HCT116 (cell line): ENCODE results near the gene PHKA2. TPM values are rescaled to one million over a fixed set of nuclear protein-coding genes. Genes with fewer than 3 reads are reported as not detected.

Source experiments
- ATAC-seq: fragments of 200-7000 bp; cut with Tn5 transposase; 2 replicates; pipeline ENCODE4 v1.9.1; 2020; ENCODE audit warnings: mild to moderate bottlenecking, moderate library complexity
- BruUV-seq: library from RNA; stranded (reverse); fragments of 400-500 nt; replicated peaks from 2 replicates; lab custom pipeline; 2021; lab: Mats Ljungman, UMichigan
- CTCF ChIA-PET: fragments of 300-600 bp; sonication (Branson Sonifier 250); formaldehyde crosslinking; loops from one replicate; lab custom pipeline; 2021; ENCODE audit warnings: antibody characterized with exemption; lab: Charles Lee
- POLR2A ChIA-PET: fragments of 300-600, 350-600 bp; sonication (Branson Sonifier 250); formaldehyde crosslinking; loops from one replicate; lab custom pipeline; 2021; ENCODE audit warnings: antibody characterized with exemption; lab: Charles Lee
- RAD21 ChIA-PET, 2 experiments: fragments of 300-600 bp; sonication (Branson Sonifier 250); formaldehyde crosslinking; loops; one replicate each; lab custom pipeline; 2023; ENCODE audit warnings: low total read pairs in 2 of 2; ENCODE audit not compliant: uncharacterized antibody in 2 of 2, unreplicated experiment in 2 of 2, low non-redundant PET in 1 of 2; lab: Charles Lee
- DNase-seq: peaks from one replicate; pipeline ENCODE4 v3.0.0-alpha.2; 2010; ENCODE audit warnings: low read depth, low spot score
- H2AFZ ChIP-seq: fragments of 200-600 bp; shearing (Covaris generic), sonication (generic); 2 replicates; pipeline ENCODE4 v1.6.1; 2017; ENCODE audit warnings: low read depth, mixed run types, mixed read lengths, antibody characterized with exemption, low read length; ENCODE audit not compliant: poor library complexity, severe bottlenecking
- H3K27ac ChIP-seq: 2 replicates; pipeline ENCODE4 v1.5.1; 2012; ENCODE audit warnings: low read depth, low read length
- H3K27me3 ChIP-seq: fragments of 200-600 bp; sonication (generic); 2 replicates; pipeline ENCODE4 v1.6.1; 2016; ENCODE audit warnings: mixed run types, low read length, mixed read lengths; ENCODE audit not compliant: insufficient read depth
- H3K36me3 ChIP-seq, 2 experiments: fragments of 200-500 bp in 1 of 2; fragments of 200-600 bp in 1 of 2; sonication (Bioruptor generic) in 1 of 2; sonication (generic) in 1 of 2; 2 replicates each; pipeline versions ENCODE4 v1.5.1 to v1.6.1; 2014 to 2016; ENCODE audit warnings: low read length in 2 of 2, inconsistent platforms in 1 of 2, mixed read lengths in 1 of 2, mixed run types in 1 of 2; ENCODE audit not compliant: insufficient read depth in 2 of 2, control insufficient read depth in 1 of 2
- H3K4me1 ChIP-seq, 2 experiments: fragments of 200-600 bp in 1 of 2; sonication (generic) in 1 of 2; 2 replicates each; pipeline versions ENCODE4 v1.5.1 to v1.6.1; 2012 to 2017; ENCODE audit warnings: low read length in 2 of 2, inconsistent platforms in 1 of 2, mild to moderate bottlenecking in 1 of 2, mixed read lengths in 1 of 2, mixed run types in 1 of 2, moderate library complexity in 1 of 2; ENCODE audit not compliant: insufficient read depth in 2 of 2, control insufficient read depth in 1 of 2
- H3K4me2 ChIP-seq: fragments of 200-600 bp; sonication (generic); 2 replicates; pipeline ENCODE4 v1.6.1; 2017; ENCODE audit warnings: mixed run types, low read length, mixed read lengths
- H3K4me3 ChIP-seq, 2 experiments: fragments of 200-600 bp in 1 of 2; sonication (generic) in 1 of 2; replicated peaks in 1 of 2; 2 replicates each; pipeline ENCODE4 v1.5.1; 2011 to 2016; ENCODE audit warnings: low read length in 2 of 2, control low read depth in 1 of 2, low read depth in 1 of 2, mild to moderate bottlenecking in 1 of 2, mixed read lengths in 1 of 2, mixed run types in 1 of 2
- H3K79me2 ChIP-seq: fragments of 200-600 bp; sonication (generic); 2 replicates; pipeline ENCODE4 v1.6.1; 2017; ENCODE audit warnings: mild to moderate bottlenecking, mixed run types, low read length, moderate library complexity, mixed read lengths; ENCODE audit not compliant: insufficient read depth
- H3K9ac ChIP-seq: fragments of 200-600 bp; sonication (generic); 2 replicates; pipeline ENCODE4 v1.6.1; 2016; ENCODE audit warnings: low read length, mixed read lengths
- H3K9me2 ChIP-seq: fragments of 200-600 bp; sonication (generic), shearing (Covaris generic); 2 replicates; pipeline ENCODE4 v1.6.1; 2017; ENCODE audit warnings: mixed run types, mild to moderate bottlenecking, moderate library complexity; ENCODE audit not compliant: insufficient read depth
- H3K9me3 ChIP-seq, 2 experiments: fragments of 200-500 bp in 1 of 2; fragments of 200-600 bp in 1 of 2; sonication (Bioruptor generic) in 1 of 2; sonication (generic) in 1 of 2; 2 replicates each; pipeline ENCODE4 v1.6.1; 2014 to 2017; ENCODE audit warnings: low read length in 2 of 2, mixed read lengths in 2 of 2, inconsistent platforms in 1 of 2, low read depth in 1 of 2, mild to moderate bottlenecking in 1 of 2, mixed run types in 1 of 2, moderate library complexity in 1 of 2; ENCODE audit not compliant: control insufficient read depth in 1 of 2, insufficient read depth in 1 of 2
- H4K20me1 ChIP-seq: fragments of 200-600 bp; sonication (generic), shearing (Covaris generic); 2 replicates; pipeline ENCODE4 v1.6.1; 2017; ENCODE audit warnings: mixed run types, mild to moderate bottlenecking, moderate library complexity; ENCODE audit not compliant: insufficient read depth
- ATF3 ChIP-seq: IDR thresholded peaks from 2 replicates; pipeline ENCODE4 v1.6.1; 2012
- CEBPB ChIP-seq: IDR thresholded peaks from 2 replicates; pipeline ENCODE4 v1.6.1; 2012; ENCODE audit warnings: low read depth
- CTCF ChIP-seq, 3 experiments: fragments of 200-600 bp in 1 of 3; sonication (generic) in 1 of 3; IDR thresholded peaks in 2 of 3; conservative IDR thresholded peaks in 1 of 3; 2 replicates each; pipeline ENCODE4 v1.5.1; 2012 to 2017; ENCODE audit warnings: low read depth in 2 of 3, low read length in 2 of 3, antibody characterized with exemption in 1 of 3, borderline replicate concordance in 1 of 3, control low read depth in 1 of 3, mild to moderate bottlenecking in 1 of 3, mixed read lengths in 1 of 3, mixed run types in 1 of 3, moderate library complexity in 1 of 3; ENCODE audit not compliant: insufficient read depth in 1 of 3
- ELF1 ChIP-seq: IDR thresholded peaks from 2 replicates; pipeline ENCODE4 v1.6.1; 2012; ENCODE audit warnings: low read depth, borderline replicate concordance
- FOSL1 ChIP-seq: IDR thresholded peaks from 2 replicates; pipeline ENCODE4 v1.6.1; 2012; ENCODE audit warnings: low read depth
- JUND ChIP-seq: IDR thresholded peaks from 2 replicates; pipeline ENCODE4 v1.6.1; 2012
- POLR2AphosphoS5 ChIP-seq: IDR thresholded peaks from 2 replicates; pipeline ENCODE4 v1.6.1; 2011; ENCODE audit warnings: mild to moderate bottlenecking, low read depth, low read length, moderate library complexity
- RAD21 ChIP-seq: IDR thresholded peaks from 2 replicates; pipeline ENCODE4 v1.6.1; 2012; ENCODE audit warnings: low read depth, mild to moderate bottlenecking
- SIN3A ChIP-seq: IDR thresholded peaks from 2 replicates; pipeline ENCODE4 v1.6.1; 2012; ENCODE audit warnings: low read depth
- SP1 ChIP-seq: IDR thresholded peaks from 2 replicates; pipeline ENCODE4 v1.6.1; 2012; ENCODE audit warnings: low read depth
- TCF7L2 ChIP-seq: IDR thresholded peaks from 2 replicates; pipeline ENCODE4 v1.7.0; 2011; ENCODE audit warnings: borderline replicate concordance, inconsistent platforms; ENCODE audit not compliant: insufficient read depth, insufficient read length; ENCODE audit errors: extremely low read depth
- ZFX ChIP-seq: fragments of 450-650 bp; IDR thresholded peaks from 2 replicates; pipeline ENCODE4 v1.6.1; 2017
- ZNF274 ChIP-seq: fragments of 200-500 bp; sonication (Bioruptor generic); IDR thresholded peaks from 2 replicates; pipeline ENCODE4 v1.6.1; 2014; ENCODE audit warnings: mild to moderate bottlenecking, low read depth, low read length, inconsistent platforms
- intact Hi-C: fragments of 100-400 bp; cut with micrococcal nuclease; formaldehyde crosslinking; loops from 2 replicates; pipeline ENCODE4 v1.10.0; 2022
- total RNA-seq: library from RNA; stranded (reverse); gene quantifications from one replicate; pipeline ENCODE4 v1.2.1, GENCODE V29; 2021; ENCODE audit not compliant: unreplicated experiment
- TF ChIP-seq, protein P1 (sequence below): IDR thresholded peaks from 2 replicates; pipeline ENCODE4 v1.6.1; 2011; ENCODE audit warnings: mild to moderate bottlenecking, low read length, moderate library complexity; ENCODE audit not compliant: insufficient replicate concordance; ENCODE audit errors: extremely low read depth
- TF ChIP-seq, protein P2 (sequence below): IDR thresholded peaks from 2 replicates; pipeline ENCODE4 v1.6.1; 2012; ENCODE audit warnings: low read depth

The PHKA2 gene
- total RNA-seq, 1 experiment from 2014 or later: 23.8 TPM

GRCh38 chrX:18895189-18895951 is 88.5 kb downstream of the PHKA2 start:
- Histone ChIP-seq H3K36me3 (no peaks in the 10 kb centered on the region), H2AFZ (no peak overlapping the region), H3K4me3 (no peak overlapping the region), H3K79me2 (no peaks in the 10 kb centered on the region), H3K27me3 (no peaks in the 10 kb centered on the region), H3K9ac (no peak overlapping the region), H3K4me1 (no peaks in the 10 kb centered on the region), H3K9me2 (no peaks in the 10 kb centered on the region), H3K27ac (no peak overlapping the region), H3K9me3 (no peaks in the 10 kb centered on the region), H4K20me1 (no peaks in the 10 kb centered on the region)
- ChIA-PET POLR2A (no interaction called here), RAD21 (no interaction called here), CTCF (no interaction called here)
- no peak for DNase-seq
- intact Hi-C loops: no loop called here
- BruUV-seq: no TSS peak
- no peak for TF ChIP-seq ELF1
- no peak for TF ChIP-seq ZNF274
- no peak for TF ChIP-seq SP1
- no peak for TF ChIP-seq CTCF (IDR thresholded peaks at IDR 0.05 in 2 of 3, conservative IDR thresholded peaks at IDR 0.05 in 1 of 3; ENCODE audit: borderline replicate concordance in 1 of 3, insufficient read depth in 1 of 3, low read depth in 2 of 3, low read length in 2 of 3)
- TF ChIP-seq JUND: no peak
- TF ChIP-seq ZFX: no peak
- TF ChIP-seq SIN3A: no peak
- no peak for TF ChIP-seq ATF3
- TF ChIP-seq RAD21: no peak
- TF ChIP-seq, protein P1, sequence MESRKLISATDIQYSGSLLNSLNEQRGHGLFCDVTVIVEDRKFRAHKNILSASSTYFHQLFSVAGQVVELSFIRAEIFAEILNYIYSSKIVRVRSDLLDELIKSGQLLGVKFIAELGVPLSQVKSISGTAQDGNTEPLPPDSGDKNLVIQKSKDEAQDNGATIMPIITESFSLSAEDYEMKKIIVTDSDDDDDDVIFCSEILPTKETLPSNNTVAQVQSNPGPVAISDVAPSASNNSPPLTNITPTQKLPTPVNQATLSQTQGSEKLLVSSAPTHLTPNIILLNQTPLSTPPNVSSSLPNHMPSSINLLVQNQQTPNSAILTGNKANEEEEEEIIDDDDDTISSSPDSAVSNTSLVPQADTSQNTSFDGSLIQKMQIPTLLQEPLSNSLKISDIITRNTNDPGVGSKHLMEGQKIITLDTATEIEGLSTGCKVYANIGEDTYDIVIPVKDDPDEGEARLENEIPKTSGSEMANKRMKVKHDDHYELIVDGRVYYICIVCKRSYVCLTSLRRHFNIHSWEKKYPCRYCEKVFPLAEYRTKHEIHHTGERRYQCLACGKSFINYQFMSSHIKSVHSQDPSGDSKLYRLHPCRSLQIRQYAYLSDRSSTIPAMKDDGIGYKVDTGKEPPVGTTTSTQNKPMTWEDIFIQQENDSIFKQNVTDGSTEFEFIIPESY: no peak
- TF ChIP-seq TCF7L2: no peak
- TF ChIP-seq POLR2AphosphoS5: no peak
- no peak for TF ChIP-seq FOSL1
- TF ChIP-seq CEBPB: no peak
- TF ChIP-seq, protein P2, sequence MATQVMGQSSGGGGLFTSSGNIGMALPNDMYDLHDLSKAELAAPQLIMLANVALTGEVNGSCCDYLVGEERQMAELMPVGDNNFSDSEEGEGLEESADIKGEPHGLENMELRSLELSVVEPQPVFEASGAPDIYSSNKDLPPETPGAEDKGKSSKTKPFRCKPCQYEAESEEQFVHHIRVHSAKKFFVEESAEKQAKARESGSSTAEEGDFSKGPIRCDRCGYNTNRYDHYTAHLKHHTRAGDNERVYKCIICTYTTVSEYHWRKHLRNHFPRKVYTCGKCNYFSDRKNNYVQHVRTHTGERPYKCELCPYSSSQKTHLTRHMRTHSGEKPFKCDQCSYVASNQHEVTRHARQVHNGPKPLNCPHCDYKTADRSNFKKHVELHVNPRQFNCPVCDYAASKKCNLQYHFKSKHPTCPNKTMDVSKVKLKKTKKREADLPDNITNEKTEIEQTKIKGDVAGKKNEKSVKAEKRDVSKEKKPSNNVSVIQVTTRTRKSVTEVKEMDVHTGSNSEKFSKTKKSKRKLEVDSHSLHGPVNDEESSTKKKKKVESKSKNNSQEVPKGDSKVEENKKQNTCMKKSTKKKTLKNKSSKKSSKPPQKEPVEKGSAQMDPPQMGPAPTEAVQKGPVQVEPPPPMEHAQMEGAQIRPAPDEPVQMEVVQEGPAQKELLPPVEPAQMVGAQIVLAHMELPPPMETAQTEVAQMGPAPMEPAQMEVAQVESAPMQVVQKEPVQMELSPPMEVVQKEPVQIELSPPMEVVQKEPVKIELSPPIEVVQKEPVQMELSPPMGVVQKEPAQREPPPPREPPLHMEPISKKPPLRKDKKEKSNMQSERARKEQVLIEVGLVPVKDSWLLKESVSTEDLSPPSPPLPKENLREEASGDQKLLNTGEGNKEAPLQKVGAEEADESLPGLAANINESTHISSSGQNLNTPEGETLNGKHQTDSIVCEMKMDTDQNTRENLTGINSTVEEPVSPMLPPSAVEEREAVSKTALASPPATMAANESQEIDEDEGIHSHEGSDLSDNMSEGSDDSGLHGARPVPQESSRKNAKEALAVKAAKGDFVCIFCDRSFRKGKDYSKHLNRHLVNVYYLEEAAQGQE: no peak
- TF ChIP-seq, all 23 proteins: peak for 0
- H3K4me2 ChIP-seq: no peak overlapping the region
- no peak for ATAC-seq
